ENCODE data around the gene THSD4.
"Not testable (repeated sequence)": the region's sequence is repeated elsewhere in the genome, so short reads cannot be mapped to it uniquely, and the experiment has no call there.

THSD4 gene

GRCh38 chr15:71658827-71659729 lies 543.8 kb downstream of the THSD4 start:
- DNase-seq (ENCODE audit: low spot score) = no peak

DNA sequence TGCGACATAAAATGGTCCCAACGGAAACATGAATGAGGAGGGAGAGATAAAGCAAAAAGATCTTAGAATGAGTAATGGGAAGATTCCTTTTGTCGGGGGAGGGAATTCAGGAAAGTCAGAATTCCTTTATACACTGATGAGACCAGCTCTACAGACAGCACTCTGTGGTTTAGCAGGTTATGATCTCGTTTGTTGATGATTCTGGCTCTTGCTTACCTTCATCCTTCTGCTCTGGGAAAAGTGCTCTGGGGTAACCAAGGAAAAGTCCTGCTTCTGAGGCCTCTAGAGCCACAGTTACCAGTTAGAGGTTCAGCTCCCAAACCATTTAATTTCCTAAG lies 544.4 kb downstream of the THSD4 start:
- no peak for DNase-seq (ENCODE audit: low spot score)

- DNase-seq (ENCODE audit: low spot score) = no peak
Observed at GRCh38 chr15:71660501-71660900, 545.2 kb downstream of the THSD4 start.

- no peak for DNase-seq (ENCODE audit: low spot score)
Observed at GRCh38 chr15:71662306-71662705, 547.0 kb downstream of the THSD4 start.

DNA sequence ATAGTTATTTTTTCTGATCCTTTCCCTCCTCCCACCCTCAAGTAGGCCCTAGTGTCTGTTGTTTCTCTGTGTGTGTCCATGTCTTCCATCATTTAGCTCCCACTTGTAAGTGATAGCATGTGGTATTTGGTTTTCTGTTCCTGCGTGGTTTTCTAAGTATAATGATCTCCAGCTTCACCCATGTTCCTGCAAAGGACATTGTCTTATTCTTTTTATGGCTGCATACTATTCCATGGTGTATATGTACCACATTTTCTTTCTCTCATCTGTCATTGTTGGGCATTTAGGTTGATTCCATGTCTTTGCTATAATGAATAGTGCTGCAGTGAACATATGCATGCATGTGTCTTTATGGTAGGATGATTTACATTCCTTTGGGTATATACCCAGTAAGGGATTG lies 549.4 kb downstream of the THSD4 start:
- DNase-seq (ENCODE audit: low spot score) = no peak

DNA sequence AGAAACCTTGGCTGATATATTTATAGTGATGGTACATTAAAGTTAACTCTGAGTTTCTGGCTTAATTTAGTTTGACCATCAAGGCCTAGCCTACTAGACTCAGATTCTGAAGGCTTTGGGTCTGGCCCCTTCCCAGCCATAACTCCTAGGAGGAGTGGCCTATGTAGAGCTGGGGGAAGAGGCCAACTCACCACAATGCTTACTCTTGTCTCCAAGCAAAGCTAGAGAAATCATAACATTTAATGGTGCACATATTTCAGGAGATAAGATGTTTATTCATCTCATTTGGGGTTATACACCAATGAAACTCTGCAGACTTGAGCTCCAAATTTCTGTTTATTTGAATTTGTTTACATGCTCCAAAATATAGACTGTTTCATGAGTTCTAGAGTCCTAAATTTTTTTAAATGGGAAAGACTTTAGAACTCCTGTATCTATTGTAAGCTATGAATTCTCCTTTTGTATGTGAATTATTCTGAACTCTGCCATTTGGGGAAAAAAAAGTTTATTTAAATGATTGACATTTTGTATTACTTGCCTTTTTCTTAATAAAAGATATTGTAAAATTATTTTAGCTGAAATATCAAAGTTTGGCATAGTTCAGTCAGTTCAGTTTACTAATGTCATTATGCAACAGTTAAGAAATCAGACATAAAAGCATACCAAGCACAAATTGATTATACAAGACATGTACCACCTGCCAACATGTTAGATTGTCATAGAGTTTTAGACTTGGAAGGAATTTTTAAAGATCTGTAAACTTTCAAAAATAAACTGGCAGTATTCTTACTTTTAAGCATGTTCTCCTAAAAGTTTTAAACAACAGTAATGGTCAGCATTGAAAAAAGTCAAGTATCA lies 551.7 kb downstream of the THSD4 start:
- DNase-seq (ENCODE audit: low spot score) = no peak

DNA sequence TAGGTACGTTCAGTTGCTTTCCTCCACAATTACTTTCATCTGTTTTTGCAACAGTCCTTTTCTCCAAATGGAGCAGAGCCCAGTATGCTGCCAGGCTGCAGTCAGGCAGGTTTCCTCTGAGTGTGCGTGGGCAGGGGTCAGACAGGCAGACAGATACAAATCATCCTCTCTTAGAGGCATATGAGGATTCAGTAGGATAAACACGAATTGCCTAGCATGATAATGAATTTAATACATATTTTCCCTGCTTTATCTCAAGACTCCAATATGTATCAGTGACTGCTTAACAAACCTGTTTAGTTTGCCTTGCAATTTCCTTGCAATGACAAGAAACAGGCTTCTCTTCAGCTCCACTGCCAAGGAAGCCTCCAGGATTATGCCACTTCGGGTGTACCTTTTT lies 554.4 kb downstream of the THSD4 start:
- no peak for DNase-seq (ENCODE audit: low spot score)

- not testable (repeated sequence) for DNase-seq (ENCODE audit: low spot score)
Observed at GRCh38 chr15:71670222-71670621, 555.0 kb downstream of the THSD4 start.

DNA sequence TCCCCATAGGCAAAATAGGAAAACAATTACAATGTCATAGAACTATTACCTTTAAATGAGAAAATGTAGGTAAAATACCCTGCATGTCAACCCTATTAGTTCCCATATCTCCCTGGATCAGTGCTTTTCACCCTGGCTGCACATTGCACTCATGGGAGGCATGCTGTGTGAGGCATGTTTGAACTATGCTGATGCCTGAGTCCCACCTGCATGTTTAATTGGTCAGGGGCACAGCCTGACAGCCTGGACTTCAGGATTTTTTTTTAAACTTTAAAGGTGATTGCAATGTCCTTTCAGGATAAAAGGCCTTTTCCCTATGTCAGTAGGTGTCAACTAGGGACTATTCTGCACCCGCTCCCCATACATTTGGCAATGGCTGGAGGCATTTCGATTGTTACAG lies 559.1 kb downstream of the THSD4 start:
- no peak for DNase-seq (ENCODE audit: low spot score)

GRCh38 chr15:71677352-71677751 lies 562.1 kb downstream of the THSD4 start:
- DNase-seq (ENCODE audit: low spot score) = no peak

DNA sequence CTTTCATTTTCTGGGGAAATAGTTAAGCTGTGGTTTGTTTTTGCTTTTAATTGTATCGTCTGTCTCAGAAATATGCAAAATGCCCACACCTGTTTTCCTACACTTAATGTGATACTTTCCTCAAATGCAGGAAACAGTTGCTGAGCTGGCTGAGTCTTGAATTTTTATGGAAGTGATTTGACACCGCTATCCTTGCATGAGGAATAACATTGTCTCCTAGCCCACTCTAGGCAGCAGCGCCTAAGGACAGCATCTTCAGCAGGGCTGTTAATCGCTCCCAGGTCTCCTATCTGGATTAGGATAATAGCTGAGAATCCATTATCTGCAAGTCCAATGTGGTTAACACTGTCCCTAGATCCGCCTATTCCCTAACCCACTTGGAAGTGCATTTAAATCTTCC lies 562.5 kb downstream of the THSD4 start:
- no peak for DNase-seq (ENCODE audit: low spot score)

DNA sequence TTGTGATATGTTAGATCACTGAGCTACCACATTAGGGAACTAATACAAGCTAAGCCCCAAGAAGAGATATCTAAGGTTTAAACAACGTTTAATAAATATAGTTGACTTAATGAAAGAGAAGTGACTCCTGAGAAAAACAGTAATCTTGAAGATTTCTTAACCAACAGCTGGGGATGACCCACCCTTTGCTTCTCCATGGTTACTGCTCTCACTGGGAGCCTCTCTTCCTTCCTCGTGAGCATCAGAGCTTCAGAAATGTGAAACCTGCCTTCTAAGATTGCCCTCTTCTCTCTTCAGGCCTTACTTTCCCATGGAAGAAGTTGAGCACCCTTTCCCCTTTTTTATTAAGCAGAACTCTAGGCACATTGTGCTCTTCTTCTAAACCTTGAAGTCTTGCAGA lies 562.9 kb downstream of the THSD4 start:
- no peak for DNase-seq (ENCODE audit: low spot score)

DNA sequence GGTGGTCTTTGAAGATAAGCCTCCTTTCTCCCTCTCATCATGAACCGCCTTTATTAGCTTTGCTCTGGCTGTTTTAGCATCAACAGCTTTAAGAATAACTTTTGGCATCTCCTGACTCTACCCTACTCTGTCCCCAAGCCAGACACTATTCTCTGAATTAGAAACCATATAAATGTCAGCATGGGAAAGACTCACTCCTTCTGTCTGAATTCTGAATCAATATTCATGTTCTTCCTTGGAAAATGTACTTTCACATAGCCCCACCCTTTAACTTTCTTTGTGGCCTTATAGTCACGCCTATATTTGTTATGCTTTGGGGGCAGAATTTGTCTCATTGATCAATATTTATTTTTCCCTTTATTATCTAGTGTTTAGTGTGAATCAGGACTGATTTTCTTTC lies 563.3 kb downstream of the THSD4 start:
- no peak for DNase-seq (ENCODE audit: low spot score)

DNA sequence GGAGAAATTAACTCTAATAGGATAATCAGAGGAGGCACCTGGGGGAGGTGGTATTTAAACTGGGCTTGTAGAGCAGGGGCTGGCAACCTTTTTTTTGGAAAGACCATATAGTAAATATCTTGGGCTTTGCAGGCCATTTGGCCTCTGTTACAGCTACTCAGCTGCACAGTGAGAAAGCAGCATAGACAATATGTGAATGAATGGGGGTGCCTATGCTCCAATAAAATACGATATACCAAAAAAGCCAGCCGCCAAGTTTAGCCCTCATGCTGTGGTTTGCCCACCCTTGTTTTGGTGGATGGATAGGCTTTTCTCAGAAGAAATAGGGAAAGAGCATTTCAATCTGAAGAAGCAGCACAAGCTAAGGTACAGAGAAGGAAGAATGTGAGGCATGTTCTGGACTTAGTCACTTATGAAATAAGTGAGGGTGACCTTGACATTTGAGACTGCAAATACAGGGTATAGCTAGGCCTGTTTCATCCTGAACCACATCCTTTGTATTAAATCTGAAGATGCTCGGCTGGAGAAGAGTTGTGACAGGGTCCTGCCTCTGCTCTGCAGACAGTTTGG lies 564.0 kb downstream of the THSD4 start:
- DNase-seq (ENCODE audit: low spot score) = no peak

DNA sequence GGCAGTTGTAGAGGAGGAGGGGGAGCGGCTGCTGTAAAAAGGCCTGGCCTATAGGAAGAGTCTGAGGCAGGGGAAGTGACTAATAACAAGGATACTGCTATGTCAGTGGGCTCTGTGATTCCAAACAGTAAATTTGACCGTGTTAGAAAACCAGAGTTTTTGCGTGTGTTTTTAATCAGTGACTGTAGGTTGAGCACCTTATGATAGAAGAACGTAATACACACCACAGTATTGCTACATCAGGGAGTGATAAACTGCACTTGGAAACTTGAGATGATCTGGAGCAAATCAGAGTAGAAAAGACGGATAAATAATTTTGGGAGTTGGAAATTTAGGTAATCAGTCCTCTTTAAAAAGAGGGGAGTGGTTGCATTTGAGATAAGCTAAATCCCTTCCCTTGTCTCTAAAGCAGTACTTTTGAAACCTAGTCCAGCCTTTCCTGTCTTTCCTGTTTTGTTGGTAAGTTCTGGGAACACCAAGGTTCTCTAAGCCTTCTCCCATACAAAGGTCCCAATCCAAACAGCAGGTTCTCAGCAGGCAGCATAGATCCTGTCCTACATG lies 564.6 kb downstream of the THSD4 start:
- DNase-seq (ENCODE audit: low spot score) = no peak

GRCh38 chr15:71682001-71682400 lies 566.7 kb downstream of the THSD4 start:
- no peak for DNase-seq (ENCODE audit: low spot score)

DNA sequence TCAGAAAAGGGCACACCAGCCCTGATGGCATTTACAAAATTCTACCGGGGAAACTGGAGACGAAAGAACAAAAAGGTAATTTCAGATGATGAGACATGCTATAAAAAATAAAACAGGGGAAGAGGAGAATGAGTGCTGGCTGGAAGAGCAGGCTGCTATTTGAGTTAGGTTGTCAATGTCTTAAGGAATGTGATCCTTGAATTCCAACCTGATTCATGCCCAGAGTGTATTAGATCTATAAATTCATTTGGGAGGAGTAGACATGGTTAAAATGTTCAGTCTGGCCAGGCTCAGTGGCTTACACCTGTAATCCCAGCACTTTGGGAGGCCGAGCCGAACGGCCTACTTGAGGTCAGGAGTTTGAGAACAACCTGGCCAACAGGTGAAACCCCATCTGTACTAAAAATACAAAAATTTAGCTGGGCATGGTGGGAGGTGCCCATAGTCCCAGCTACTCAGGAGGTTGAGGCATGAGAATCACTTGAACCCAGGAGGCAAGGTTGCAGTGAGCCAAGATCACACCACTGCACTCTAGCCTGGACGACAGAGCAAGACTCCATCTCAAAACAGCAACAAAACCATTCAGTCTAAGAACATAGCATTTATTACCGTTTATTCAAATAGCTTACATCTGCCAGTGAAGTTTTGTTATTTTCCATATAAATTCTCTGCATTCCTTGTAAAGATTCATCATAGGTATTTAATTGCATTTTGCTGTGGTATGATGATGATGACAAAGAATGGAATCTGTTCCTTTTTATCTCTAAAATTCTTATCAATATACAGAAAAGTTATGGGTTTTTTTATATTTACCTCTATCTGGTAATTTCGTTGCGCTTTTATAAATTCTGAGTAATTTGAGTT lies 568.4 kb downstream of the THSD4 start:
- no peak for DNase-seq (ENCODE audit: low spot score)

GRCh38 chr15:71685420-71685993 lies 570.2 kb downstream of the THSD4 start:
- no peak for DNase-seq (ENCODE audit: low spot score)

DNA sequence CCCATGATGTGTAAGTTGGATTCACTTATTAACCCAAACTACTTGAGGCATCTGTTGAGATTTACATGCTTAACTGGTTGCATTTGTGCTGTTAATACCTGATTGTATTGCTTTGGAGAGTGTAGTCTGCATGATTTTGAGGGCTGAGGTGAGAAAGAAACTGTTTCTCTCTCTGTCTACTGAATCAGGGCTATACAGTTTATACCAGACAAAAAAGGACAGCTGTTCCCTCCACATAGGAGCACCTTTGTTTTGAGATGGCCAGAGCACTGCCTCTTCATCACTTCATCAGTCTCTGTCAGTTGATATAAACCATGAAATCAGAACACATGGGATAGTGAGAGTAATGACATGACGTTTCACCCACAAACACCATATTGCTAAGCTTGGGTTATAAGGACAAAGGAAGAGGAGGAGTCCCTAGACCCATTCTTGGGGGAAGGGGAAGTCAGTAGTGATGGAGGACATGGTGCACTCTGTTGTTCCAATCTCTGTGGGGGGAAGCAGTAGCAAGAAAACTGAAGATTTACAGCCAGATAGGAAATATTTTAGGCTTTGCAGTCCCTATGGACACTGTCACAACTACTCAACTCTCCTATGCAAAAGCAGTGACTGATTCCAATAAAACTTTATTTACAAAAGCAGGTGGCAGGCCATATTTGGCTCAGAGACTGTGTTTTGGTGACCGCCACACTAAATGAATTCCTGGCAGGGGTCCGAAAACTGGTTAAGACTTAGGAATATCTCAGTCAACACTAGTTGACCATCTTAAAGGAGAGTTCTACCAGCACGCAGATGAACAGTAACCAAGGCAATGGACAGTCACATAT lies 571.2 kb downstream of the THSD4 start:
- DNase-seq (ENCODE audit: low spot score) = no peak

DNA sequence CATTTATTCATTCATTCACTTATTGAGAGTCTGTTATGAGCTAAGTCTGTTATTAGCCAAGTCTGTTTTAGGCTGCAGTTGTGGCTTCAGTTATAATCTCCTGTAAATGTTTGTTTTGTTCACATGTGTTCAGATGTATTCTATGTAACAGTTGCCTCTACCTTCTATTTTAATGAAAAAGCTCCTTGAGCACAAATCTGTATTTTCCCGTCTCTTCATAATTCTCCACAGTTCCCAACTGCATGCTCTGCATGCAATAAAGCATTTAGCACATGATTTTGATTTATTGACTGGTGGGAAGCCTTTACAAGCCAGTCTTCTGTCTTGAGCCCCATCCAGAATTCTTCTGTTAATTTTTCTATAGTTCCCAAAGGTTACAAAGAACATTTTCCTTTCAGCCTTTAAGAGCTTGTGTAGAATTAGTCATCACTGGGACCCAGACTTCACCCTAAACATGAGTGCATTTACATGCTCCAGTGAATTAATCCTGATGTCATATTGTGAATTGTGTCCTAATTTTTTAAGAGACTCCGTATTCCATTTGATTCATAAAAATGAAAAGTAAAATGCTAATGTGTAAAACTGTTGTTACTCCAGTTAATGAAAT lies 572.7 kb downstream of the THSD4 start:
- no peak for DNase-seq (ENCODE audit: low spot score)
